HG03159 (cell line): Measurements from ENCODE around the gene KRTAP27-1.

Experiments used
- ATAC-seq: cut with Tn5 transposase; IDR thresholded peaks from one replicate; pipeline ENCODE4 v1.9.1; 2021; ENCODE audit warnings: mild to moderate bottlenecking, moderate library complexity; ENCODE audit not compliant: unreplicated experiment

The KRTAP27-1 gene, protein sequence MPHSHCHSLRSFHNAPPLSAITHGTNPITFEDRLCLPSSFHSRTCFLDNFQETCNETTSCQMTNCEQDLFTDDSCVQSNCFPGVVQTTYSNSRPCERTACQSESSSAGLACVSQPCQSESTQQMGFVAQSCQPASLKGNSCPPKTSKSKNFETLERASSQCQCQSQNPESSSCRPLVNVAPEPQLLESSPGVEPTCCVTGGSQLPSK

DNA sequence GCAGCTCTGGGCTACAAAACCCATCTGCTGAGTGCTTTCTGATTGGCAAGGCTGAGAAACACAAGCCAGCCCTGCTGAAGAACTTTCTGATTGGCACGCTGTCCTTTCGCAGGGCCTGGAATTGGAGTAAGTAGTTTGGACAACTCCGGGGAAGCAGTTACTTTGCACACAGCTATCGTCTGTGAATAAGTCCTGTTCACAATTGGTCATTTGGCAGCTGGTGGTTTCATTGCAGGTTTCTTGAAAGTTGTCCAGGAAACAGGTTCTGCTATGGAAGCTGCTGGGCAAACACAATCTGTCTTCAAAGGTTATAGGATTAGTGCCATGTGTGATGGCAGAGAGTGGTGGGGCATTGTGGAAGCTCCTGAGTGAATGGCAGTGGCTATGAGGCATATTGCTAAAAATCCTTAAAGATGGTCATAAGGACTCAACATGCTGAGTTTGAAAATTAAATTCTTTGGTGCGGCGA is at the start of gene KRTAP27-1:
Gene KRTAP27-1 (minus strand): TSS at position 419 of the 469 bp plus-strand sequence. CDS start 26 bp downstream, at position 393.
- ATAC-seq = no peak

DNA sequence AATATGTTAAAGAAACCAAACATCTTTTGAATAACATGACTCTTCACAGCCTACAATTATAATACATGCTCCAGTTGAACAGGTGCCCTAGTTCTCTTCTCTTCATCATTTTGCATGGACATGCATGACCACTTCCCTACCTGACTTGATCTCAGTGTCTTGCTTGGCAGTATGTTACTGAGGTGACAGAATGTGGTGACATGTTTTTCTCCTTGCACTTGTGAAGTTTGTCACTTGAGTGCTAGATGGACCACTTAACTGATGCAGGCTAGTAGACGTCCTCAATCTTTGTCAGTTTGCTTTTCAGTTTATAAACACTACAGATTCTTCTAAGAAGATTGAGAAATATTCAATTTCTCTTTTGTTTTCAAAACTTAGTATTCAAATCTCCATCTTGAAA is 44.7 kb upstream of the KRTAP27-1 start:
- no peak for ATAC-seq

DNA sequence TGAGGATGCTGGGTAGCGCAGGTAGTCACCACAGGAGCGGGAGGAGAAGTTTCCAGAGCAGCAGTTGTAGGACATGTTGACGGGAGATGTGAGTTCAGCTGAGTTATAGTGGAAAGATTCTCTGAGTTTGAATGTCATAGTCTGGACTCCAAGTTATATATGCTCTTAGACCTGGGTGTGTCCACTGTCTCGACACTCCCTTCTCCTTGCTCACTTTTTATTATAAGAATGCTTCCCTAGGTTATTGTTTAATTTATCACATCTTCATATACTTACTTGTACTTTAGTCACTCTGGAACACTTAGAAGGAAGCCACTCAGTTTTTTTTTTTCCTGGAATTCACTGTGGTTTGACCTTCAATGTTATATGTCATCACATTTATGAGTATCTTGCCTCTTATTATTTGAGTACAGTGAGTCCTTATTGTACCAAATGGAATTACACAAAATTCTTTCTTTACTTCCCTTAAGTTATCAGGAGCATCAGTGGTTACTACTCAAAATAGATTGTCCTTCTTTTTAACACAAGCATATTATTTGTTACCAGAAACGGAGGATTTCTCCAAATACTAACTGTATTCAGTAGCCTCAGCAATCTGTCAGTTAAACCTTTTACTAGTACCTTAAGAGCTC is 34.8 kb upstream of the KRTAP27-1 start, which contains the start of gene KRTAP13-2:
Gene KRTAP13-2 (minus strand): TSS at position 133 of the 632 bp plus-strand sequence. CDS start 58 bp downstream, at position 75.
- ATAC-seq = no peak

DNA sequence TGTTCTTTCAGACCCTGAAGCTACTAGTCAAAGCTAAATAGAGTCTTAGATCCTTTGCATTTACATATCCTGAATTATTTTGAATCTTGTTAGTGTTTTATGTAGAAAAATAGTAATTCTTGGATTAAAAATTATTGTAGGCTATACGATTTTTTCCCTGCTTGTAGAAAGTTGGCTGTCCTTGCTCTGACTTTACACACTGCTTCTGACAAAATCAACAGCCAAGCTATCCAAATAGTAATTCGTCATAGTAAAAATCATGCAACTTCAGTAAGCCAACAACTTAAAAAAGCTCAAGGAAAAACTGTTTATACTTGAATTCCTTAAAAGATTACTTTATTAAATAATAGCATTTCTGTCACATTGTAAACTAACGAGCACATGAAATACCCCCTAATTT is 18.4 kb upstream of the KRTAP27-1 start:
- ATAC-seq = no peak

DNA sequence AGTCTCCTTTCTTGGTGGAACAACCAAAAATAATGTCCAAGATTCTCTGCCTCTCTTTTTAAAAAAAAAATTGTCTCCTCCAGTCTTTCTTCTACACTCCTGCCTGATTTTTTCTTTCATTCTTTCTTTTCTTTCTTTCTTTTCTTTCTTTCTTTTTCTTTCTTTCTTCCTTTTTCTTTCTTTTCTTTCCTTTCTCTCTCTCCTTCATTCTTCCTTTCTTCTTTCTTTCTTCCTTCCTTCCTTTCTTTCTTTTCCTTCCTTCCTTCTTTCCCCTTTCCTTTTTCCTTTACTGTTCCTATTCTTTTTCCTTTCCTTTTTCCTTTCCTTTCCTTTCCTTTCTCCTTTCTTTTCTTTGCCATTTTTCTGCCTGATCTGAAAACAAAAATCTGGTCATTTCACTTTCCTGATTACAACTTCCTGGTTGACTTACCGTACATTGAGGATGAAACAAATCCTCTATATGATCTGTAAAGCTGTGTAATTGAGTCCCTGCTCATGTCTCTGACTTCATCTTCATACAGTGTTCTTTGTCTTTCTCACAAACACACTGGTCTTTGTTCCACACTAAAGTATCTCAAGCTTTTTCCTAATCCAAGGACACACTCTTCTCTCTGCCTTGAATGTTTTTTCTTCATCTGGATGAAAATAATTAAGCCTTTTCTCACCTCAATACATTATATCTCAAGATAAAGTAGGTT is 17.0 kb upstream of the KRTAP27-1 start:
- no peak for ATAC-seq

DNA sequence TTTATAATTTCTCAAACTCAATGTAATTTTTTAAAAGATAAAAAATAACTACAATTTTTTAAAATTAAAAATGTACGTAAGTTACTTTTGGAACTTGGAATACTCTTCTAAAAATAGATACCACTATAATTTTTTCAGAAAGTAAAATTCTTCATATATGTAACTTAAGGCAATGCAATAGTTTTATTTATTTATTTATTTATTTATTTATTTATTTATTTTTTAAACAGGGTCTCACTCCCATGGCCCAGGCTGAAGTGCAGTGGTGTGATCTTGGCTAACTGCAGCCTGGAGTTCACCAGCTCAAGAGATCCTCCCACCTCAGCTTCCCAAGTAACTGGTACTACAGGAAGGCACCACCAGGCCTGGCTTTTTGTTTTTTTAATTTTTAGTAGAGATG is 14.0 kb upstream of the KRTAP27-1 start:
- ATAC-seq = no peak

DNA sequence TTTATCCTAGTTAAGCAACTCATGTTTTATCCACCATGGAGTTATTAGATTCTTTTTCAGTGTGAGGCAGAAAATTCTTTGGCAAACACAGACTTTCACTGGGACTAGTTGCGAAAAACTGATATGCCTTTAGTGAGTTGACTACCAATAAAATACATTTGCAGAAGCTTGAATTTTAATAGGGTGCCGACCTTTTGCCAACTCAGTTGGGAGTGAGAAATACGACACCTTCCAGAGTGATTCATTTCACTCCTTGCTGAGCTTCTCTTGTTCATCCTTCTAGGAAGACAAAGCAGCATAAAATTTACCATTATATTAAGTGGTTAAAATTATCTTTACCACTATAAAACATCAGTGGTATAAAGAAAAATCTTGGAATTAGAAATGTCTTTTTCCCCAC is 12.1 kb upstream of the KRTAP27-1 start:
- no peak for ATAC-seq

DNA sequence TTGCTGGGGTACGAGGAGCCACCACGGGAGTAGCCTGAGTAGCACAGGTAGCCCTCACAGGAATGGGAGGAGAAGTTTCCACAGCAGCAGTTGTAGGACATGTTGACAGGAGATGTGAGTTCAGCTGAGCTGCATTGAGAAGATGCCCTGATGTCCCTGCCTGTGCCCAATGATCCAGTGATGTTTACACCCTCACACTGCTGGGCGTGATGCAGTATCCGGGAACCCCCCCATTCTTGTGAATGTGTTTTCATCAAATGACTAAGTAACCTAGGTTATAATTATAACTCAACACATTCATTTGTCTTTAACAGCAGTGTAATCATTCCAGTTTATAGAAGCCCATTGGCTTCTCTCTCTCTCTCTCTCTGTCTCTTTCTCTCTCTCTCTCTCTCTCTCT is 11.0 kb upstream of the KRTAP27-1 start, which contains the start of gene KRTAP23-1:
Gene KRTAP23-1 (minus strand): TSS at position 101 of the 400 bp plus-strand sequence. CDS start 0 bp downstream, at position 101.
- ATAC-seq = no peak

DNA sequence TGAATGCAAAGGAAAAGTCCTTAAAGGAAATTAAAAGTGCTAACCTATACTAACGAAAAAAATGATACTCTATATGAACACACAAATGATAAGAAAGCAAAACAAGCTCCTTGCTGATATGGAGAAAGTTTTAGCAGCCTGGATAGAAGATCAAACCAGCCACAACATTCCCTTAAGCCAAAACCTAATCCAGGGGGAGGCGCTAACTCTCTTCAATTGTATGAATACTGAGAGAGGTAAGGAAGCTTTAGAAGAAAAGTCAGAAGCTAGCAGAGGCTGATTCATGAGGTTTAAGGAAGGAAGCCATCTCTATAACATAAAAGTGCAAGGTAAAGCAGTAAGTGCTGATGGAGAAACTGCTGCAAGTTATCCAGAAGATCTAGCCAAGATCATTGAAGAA is 7.5 kb upstream of the KRTAP27-1 start:
- ATAC-seq = no peak

DNA sequence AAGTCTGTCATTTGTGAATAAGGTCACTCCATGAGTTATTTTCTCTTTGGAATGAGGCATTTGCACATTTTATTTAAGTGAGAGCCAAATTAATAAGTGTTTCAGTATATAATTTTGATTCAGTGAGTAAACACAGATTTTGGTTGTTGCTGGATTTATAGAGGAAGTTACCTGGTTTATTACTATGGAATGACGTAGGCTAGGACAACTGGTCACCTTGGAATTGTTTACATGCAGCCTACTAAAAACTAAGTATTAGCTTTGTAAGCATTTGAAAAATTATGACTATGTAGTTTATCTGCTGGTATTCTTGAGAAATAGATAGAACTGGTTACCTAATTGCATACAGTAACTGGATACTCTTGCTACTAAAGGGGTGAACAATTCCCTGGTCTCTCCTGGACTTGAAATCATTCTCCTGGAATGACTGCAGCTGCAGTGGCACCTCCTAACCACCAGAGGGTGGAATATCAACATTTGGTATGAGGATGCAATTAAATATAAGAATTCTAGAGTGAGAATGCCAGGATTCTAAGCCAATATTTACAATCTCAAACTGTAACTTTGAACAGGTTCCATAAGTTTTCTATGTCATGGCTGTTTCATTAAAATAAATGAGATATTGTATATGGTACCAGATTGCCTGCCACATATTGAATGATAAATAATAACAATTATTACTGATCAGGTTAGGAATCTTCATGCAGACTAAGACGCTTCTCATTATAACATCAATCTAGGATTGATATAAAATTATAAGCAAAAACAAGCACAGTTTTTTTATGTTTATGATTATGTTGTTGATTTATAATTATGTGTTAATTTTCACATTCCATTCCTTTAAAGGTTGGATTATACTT is 3.5 kb upstream of the KRTAP27-1 start:
- no peak for ATAC-seq

DNA sequence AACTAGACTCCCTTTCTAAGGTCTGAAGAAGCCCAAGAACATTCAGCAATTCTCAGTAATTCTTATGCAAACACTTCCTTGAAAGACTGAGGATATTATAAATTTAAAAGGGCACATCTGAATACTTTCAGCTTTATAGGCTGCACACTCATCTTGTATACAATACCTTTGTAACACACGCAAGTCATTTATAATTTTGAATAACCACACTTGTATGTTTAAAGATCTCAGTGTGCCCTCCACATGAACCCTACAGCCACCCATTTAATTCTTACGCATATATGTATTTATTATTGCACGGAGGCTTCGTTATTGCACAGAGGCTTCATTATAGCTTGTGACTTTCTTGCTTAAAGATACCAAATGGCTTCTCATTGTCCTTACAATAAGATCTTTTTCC is 1.2 kb upstream of the KRTAP27-1 start:
- ATAC-seq = no peak

DNA sequence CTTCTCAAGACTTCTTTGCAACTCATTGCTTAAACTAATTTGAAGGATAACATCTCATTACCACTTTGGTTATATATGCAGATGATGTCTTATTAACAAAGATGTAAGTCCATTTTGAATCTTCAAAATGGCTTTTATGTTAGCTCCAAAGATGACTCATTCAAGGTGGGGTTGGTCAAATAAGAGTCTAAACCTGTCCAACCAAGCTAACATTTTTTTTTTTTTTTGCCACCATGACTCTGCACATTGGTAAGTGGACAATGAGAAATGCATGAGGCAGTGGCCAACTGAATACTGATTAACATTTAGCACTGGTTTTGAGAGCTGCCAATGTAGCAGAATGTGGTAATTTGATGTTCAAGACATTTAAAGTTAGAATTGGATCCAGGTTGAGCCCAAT is 278 bp upstream of the KRTAP27-1 start:
- no peak for ATAC-seq

DNA sequence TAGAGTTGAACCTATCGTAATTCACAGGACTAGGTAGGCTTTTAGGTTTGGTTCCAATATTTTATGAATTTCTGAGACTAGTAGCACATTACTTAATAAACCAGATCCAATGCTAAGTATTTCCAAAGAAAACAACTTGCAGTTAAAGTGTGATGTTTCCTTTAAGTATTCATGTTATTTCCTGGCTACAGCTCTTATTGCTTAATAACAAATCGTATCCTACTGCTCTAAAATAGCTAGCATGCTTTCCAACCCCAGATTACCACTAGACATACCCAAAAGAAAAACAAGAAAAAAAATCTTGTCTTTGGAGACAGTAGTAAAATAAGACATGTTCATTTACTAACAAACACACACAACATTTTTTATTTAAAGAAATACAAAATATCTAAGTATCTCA is 898 bp downstream of the KRTAP27-1 start:
- ATAC-seq = no peak

DNA sequence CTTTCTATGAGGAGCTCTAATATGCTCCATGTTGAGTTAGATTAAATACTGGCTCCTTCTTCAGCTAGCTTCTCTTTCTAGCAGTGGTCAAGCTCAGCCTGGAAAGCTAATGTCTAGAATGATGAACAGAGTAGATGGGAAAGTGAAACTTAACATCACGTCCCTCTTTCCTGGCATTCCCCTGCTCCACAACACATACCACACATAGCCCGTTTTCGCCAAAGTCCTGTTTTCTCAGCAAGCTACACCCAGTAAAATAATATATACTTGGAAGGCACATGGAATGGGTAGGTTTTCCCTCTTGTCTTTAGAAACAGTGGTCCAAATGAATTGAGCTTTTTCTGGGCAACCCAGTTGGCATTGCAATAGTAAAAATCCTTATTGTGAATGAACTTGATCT is 3.8 kb downstream of the KRTAP27-1 start:
- no peak for ATAC-seq

DNA sequence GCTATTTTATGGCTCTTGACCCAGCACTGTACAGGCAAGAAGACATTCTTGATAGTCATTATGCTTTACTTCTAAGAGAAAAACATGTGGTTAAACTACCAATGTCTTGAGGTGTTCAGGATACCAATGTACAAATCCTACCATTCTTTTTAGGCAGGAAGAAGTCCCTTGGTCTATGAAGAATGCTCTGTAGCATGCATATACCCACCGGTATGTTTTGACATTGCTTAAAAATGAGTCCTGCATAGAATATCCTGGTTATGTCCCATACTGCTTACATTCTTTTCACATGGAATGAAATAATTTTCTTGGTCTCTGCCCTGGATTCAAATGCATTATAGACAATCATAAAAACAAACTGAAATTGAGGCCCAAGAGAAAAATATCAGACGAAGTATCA is 4.8 kb downstream of the KRTAP27-1 start:
- no peak for ATAC-seq

DNA sequence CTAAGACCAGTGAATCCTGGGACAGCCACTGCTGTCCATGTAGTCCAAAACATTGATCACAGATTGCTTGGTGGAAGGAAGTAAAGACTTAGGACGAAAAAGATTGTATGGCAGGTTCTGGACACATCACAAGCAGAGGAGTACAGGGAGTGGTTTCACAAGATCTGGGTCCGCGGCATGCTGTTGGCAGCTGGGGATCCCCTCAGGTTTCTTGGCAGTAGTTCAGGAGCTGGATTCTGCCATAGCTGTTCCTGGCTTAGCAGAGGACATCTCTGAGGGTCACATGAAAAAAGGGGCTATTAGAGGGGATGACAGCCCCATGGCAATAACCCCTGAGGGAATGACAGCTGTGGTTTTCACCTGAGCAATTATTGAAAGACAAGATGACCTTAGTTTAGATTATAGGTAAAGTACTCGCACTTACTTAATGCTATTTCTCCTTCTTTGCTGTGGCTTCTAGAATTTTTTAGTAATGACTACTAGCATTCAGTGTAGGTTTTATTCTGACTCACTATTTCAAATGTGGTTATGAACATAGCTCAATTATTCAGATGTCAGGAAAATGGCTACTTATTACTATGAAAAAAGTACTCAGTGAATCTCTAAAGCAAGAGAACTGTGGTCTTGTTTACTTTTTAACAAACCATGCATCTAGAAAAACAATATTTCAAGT is 8.2 kb downstream of the KRTAP27-1 start:
- ATAC-seq = no peak

DNA sequence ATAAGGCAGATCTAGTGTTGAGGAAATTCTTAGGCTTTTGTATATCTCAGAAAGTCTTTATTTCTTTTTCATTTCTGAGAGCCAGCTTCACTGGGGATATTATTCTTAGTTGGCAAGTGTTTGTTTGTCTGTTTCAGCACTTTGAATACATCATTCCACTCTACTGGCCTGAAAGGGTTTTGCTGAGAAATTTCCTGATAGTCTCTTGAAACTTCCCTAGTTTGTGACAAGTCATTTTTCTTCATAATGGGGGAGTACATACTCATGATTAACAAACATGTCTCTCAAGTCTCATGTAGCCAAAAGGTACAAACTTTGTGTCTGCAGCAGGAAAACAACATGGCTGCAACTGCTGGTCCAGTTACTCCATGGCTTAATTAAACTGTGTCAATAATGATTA is 11.1 kb downstream of the KRTAP27-1 start:
- no peak for ATAC-seq

DNA sequence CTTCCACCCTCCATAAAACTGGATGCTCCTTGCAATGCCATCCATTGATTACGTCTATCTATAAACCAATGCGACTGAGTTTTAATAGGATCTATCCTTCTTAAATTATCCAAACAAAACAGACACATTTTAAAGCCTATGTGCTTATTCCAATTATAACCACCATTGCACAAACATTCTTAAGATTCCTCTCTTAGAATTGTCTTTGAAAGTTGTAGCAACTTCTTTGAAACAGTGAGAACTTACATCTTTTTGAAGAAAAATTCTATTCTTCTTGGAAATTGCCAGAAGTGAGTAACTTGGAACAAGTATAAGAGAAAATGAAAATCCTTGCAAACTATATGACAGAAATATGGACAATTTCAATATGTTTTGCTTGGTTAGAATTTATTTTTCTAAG is 17.3 kb downstream of the KRTAP27-1 start, which contains the start of gene KRTAP26-1:
Gene KRTAP26-1 (minus strand): TSS at position 101 of the 400 bp plus-strand sequence. CDS start 280 bp downstream, outside the sequence.
- ATAC-seq = no peak

DNA sequence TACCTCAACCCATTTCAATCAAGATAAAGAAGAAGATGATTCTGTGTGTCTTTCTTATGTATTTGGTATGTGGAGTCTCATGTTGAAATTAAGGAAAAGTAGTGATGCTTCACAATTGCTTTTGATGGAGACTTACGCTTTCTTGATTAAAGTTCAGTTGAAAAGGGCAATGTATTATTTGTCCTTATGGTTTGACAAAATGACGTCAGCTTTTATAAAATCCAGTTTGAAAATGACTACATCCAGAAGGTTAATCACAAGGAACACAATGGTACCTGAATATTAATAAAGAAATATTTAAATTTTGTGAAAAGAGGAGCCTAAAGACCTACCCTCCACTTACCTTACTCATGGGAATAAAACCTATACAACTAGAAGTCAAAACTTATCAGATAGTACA is 21.8 kb downstream of the KRTAP27-1 start:
- no peak for ATAC-seq

DNA sequence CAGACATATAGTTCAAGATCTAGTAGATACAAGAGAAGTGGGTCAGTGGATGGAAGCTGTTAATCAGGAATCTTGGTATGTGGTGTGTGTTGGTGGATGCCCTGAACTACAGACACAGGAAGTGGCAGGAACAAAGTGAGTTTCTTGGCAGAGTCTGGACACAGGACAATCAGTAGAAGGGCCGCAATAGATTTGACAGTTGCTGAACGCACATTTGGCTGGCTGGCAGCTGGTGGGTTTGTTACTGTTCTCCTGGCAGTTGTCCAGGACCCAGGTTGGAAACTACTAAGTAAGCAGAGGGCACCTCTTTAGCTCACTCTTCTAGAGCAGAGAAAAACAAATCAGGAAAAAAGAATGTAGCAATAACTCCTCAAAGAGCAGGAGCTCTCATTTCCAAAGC is 30.6 kb downstream of the KRTAP27-1 start:
- no peak for ATAC-seq
